Lower lobe of right lung (tissue), 2 donors: ENCODE results near the gene AJAP1. TPM values are rescaled to one million over a fixed set of nuclear protein-coding genes. Genes with fewer than 3 reads are reported as not detected.
"Not testable (repeated sequence)": the region's sequence is repeated elsewhere in the genome, so short reads cannot be mapped to it uniquely, and the experiment has no call there.

Source experiments
- ATAC-seq, 2 donors: fragments of 200-7000 bp; cut with Tn5 transposase; one replicate each; pipeline ENCODE4 v1.9.1; 2020 to 2022; ENCODE audit warnings: mild to moderate bottlenecking in 2 of 2, moderate library complexity in 2 of 2
- DNase-seq: peaks from one replicate; pipeline ENCODE4 v3.0.0-alpha.2; 2020
- H3K27ac ChIP-seq: fragments of 200-600 bp; one replicate; pipeline ENCODE4 v1.8.0; 2022
- H3K27me3 ChIP-seq: fragments of 200-600 bp; one replicate; pipeline ENCODE4 v1.8.0; 2022; ENCODE audit warnings: low read depth
- H3K36me3 ChIP-seq: fragments of 200-600 bp; one replicate; pipeline ENCODE4 v1.8.0; 2022; ENCODE audit warnings: mild to moderate bottlenecking
- H3K4me1 ChIP-seq: fragments of 200-600 bp; one replicate; pipeline ENCODE4 v1.8.0; 2022
- H3K4me3 ChIP-seq: fragments of 200-600 bp; one replicate; pipeline ENCODE4 v1.8.0; 2022; ENCODE audit warnings: mild to moderate bottlenecking
- H3K9me3 ChIP-seq: fragments of 200-600 bp; one replicate; pipeline ENCODE4 v1.8.0; 2022
- intact Hi-C: fragments of 100-400 bp; cut with DNase I; formaldehyde crosslinking; loops from one replicate; pipeline ENCODE4 v1.11.0; 2022
- total RNA-seq: library from RNA; stranded (reverse); fragmentation: NEBNext Ultra II Directional; extraction: Animal tissue kit (Norgen Biotek cat#: 25700); gene quantifications from one replicate; pipeline ENCODE4 v1.2.1, GENCODE V29; 2021
- TF ChIP-seq, protein P1 (sequence below): fragments of 200-600 bp; IDR thresholded peaks from one replicate; pipeline ENCODE4 v1.8.0; 2022; ENCODE audit warnings: antibody characterized with exemption, mild to moderate bottlenecking
- donor health status: DM: no; HTN: yes; CAD: no; lungs with severe emphysema.

The AJAP1 gene
- total RNA-seq, 1 donor from 2014 or later: 0.77 TPM

DNA sequence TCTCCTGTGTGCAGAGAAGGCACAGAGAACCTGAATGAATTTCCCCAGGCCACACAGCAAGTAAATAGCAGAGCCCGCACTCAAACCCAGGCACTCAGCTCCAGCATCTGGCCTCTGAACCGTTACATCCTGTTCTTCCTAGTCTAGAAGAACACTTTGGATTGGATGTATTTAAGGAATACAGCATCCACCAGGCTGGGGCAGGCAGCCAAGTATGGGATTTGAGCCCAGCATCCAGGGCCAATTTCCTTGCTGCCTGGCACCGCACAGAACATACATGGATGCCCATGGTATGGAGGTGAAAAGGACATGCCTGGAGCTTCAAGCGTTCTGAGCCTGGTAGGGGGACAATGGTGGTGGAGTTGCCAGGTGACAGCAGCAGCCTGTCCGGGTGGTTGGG, 9.7 kb downstream of the AJAP1 start:
- Histone ChIP-seq H3K27me3 (peaks cover 37% of the 10 kb centered on the region), H3K27ac (no peak overlapping the region), H3K4me1 (no peaks in the 10 kb centered on the region), H3K36me3 (no peaks in the 10 kb centered on the region), H3K4me3 (no peak overlapping the region), H3K9me3 (no peaks in the 10 kb centered on the region)
- DNase-seq (no peak), ATAC-seq (no peak)
- intact Hi-C loops: no loop called here
- TF ChIP-seq, protein P1, sequence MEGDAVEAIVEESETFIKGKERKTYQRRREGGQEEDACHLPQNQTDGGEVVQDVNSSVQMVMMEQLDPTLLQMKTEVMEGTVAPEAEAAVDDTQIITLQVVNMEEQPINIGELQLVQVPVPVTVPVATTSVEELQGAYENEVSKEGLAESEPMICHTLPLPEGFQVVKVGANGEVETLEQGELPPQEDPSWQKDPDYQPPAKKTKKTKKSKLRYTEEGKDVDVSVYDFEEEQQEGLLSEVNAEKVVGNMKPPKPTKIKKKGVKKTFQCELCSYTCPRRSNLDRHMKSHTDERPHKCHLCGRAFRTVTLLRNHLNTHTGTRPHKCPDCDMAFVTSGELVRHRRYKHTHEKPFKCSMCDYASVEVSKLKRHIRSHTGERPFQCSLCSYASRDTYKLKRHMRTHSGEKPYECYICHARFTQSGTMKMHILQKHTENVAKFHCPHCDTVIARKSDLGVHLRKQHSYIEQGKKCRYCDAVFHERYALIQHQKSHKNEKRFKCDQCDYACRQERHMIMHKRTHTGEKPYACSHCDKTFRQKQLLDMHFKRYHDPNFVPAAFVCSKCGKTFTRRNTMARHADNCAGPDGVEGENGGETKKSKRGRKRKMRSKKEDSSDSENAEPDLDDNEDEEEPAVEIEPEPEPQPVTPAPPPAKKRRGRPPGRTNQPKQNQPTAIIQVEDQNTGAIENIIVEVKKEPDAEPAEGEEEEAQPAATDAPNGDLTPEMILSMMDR: no peak

DNA sequence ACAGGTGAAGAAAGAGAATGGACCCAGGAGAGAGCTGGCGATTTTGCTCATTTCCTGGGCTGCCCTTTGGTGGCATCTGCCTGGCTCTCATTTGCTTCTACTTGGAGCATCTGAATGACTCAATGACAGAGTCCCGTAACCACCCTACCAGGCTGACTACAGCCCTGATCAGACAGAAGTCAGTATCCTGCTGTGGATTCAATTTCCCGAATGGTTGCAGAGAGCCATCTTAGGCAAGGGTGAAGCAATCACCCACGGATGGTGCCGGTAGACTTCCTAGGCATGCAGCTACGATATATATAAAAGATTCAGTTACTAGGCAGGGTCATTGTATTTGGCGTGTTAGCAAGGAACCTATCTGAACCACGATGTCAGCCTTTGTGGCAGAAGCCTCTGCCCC, 10.2 kb downstream of the AJAP1 start:
- Histone ChIP-seq H3K4me1 (no peaks in the 10 kb centered on the region), H3K36me3 (no peaks in the 10 kb centered on the region), H3K9me3 (no peaks in the 10 kb centered on the region), H3K4me3 (no peak overlapping the region), H3K27ac (no peak overlapping the region), H3K27me3 (peaks cover 34% of the 10 kb centered on the region)
- DNase-seq (no peak), ATAC-seq (no peak)
- TF ChIP-seq, protein P1: no peak
- intact Hi-C loops: no loop called here

DNA sequence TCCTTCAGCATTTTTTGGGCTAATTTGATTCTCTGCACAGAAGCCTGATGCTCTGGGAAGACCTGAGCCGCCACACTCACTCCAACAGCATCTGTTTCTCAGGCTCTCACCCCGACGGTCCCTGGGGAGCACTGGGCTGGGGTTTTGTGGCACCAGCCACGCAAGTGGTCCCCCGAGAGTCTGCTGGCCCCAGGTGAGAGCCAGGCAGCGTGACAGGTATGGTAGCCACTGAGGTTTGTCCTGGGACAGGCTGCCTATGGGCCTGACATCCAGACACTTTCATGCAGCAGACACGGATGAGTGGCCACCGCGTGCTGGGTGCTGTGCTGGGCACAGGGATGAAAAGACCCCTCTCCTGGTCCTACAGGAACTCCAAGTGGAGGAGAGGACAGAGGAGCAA, 11.0 kb downstream of the AJAP1 start:
- ATAC-seq (no peak), DNase-seq (no peak)
- TF ChIP-seq, protein P1: no peak
- H3K4me1 ChIP-seq: no peaks in the 10 kb centered on the region
- peaks cover 27% of the 10 kb centered on the region for H3K27me3 ChIP-seq
- H3K36me3 ChIP-seq: no peaks in the 10 kb centered on the region
- intact Hi-C loops: no loop called here
- no peak overlapping the region for H3K4me3 ChIP-seq
- no peak overlapping the region for H3K27ac ChIP-seq
- no peaks in the 10 kb centered on the region for H3K9me3 ChIP-seq

DNA sequence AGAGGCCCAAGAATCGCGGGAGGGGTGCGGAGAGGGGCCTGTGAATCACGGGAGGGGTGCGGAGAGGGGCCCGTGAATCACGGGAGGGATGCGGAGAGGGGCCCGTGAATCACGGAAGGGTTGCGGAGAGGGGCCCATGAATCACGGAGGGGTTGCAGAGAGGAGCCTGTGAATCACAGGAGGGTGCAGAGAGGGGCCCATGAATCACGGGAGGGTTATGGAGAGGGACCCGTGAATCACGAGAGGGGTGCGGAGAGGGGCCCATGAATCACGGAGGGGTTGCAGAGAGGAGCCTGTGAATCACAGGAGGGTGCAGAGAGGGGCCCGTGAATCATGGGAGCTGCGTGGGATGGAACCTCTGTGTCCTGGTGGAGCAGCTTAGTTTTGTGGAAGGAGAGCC, 12.3 kb downstream of the AJAP1 start:
- H3K36me3 ChIP-seq, ATAC-seq, intact Hi-C loops, H3K4me1 ChIP-seq, DNase-seq, H3K27ac ChIP-seq, H3K4me3 ChIP-seq, H3K9me3 ChIP-seq: not testable (repeated sequence)
- peaks cover 20% of the 10 kb centered on the region for H3K27me3 ChIP-seq

DNA sequence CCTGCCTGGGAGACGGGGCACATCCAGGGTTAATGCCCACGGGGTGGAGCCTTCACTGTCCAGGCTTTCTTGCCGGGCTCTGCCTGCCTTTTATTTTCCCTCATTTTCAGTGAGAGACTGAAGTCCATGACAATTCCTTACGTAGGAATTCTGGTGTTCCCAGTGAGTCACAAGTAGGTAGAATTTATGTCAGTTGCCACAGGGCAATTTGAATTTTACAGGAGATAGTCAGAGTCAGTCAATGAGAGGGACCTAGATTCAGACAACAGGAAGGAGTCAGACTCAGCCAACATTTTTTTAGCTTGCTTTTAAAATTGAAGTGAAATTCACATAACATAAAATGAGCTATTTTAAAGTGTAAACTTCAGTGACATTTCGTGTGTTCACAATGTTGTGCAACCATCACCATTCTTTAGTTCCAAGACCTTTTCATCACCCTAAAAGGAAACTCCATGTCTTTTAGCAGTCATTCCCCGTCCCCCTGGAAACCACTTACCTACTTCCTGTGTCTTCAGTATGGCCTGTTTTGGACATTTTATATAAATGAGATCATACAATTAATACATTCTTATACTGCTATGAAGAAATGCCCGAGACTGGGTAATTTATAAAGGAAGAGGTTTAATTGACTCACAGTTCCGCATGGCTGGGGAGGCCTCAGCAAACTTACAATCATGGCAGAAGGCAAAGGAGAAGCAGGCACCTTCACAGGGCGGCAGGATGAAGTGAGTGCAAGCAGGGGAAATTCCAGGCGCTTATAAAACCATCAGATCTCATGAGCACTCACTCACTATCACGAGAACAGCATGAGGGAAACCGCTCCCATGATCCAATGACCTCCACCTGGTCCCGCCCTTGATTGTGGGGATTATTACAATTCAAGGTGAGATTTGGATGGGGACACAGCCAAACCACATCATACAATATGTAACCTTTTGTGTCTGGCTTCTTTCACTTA, 14.6 kb downstream of the AJAP1 start:
- intact Hi-C loops: no loop called here
- Histone ChIP-seq H3K36me3 (no peaks in the 10 kb centered on the region), H3K4me3 (no peak overlapping the region), H3K4me1 (no peaks in the 10 kb centered on the region), H3K27ac (no peak overlapping the region), H3K27me3 (peaks cover 8% of the 10 kb centered on the region), H3K9me3 (no peaks in the 10 kb centered on the region)
- DNase-seq (no peak), ATAC-seq (no peak)
- TF ChIP-seq, protein P1: no peak

DNA sequence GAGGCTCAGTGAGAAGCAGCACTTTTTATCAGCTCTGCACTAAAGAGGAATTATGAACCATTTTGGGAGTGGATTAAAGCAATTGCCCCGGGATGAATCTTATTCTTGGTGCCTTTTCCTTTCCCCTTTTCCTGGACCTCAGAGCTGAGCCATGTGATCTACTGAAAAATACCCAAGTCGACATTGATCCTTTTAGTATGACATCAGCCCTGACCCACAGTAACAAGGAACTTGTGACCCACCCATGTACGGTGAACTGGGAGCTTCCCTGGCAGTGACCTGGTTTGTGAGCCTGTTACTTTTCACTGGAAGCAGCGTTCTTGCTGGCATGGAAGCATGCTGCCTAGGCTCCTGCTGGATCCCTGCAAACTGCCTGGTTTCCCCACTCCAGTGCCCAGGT, 15.9 kb downstream of the AJAP1 start:
- no peak overlapping the region for H3K4me3 ChIP-seq
- no peak overlapping the region for H3K27ac ChIP-seq
- intact Hi-C loops: no loop called here
- DNase-seq (no peak), ATAC-seq (no peak)
- no peaks in the 10 kb centered on the region for H3K27me3 ChIP-seq
- no peaks in the 10 kb centered on the region for H3K9me3 ChIP-seq
- TF ChIP-seq, protein P1: no peak
- no peaks in the 10 kb centered on the region for H3K4me1 ChIP-seq
- H3K36me3 ChIP-seq: no peaks in the 10 kb centered on the region
